ENCODE results near the gene TAF6.

The TAF6 gene

GRCh38 chr7:100119072-100119969 lies at the start of gene TAF6, which contains the start of gene CNPY4:
Gene TAF6 (minus strand): TSS chr7:100119358. CDS start chr7:100114209, 5,149 bp downstream.
Gene CNPY4 (plus strand): TSS chr7:100119634. CDS start chr7:100119745, 111 bp downstream.
- TF ChIP-seq, protein P1, sequence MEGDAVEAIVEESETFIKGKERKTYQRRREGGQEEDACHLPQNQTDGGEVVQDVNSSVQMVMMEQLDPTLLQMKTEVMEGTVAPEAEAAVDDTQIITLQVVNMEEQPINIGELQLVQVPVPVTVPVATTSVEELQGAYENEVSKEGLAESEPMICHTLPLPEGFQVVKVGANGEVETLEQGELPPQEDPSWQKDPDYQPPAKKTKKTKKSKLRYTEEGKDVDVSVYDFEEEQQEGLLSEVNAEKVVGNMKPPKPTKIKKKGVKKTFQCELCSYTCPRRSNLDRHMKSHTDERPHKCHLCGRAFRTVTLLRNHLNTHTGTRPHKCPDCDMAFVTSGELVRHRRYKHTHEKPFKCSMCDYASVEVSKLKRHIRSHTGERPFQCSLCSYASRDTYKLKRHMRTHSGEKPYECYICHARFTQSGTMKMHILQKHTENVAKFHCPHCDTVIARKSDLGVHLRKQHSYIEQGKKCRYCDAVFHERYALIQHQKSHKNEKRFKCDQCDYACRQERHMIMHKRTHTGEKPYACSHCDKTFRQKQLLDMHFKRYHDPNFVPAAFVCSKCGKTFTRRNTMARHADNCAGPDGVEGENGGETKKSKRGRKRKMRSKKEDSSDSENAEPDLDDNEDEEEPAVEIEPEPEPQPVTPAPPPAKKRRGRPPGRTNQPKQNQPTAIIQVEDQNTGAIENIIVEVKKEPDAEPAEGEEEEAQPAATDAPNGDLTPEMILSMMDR (IDR thresholded peaks at IDR 0.05; ENCODE audit: low read depth, low read length, missing control alignments), result no peak
- DNase-seq (ENCODE audit: low read depth), result peak; percentile 92
- peak within 1 kb of the TSS; percentile 81 for H3K4me3 ChIP-seq (ENCODE audit: low read depth, low read length)
- in situ Hi-C loops (cut with HindIII; ENCODE audit: low sequenced_read_pairs), result no loop called here

DNA sequence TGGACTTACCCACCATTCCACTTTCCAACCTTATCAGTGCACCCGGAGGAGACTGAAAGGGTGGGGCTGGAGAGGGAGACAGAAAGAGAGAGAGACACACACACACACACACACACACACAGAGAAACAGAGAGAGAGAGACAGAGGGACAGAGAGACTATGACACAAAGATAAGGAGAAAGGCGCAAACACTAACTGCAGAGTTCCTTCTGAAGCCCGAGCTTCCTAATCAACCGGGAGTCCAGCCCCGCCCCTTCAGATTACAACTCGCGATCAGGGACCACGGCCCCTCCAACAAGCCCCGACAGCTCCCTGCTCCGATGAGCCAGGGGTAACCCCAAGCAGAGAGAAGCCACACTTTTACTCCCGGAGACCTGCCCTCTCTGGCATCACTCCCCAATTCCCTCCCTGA lies 48.8 kb upstream of the TAF6 start:
- H3K4me3 ChIP-seq (ENCODE audit: low read depth, low read length), result peak overlapping the region; percentile 34
- TF ChIP-seq, protein P1 (IDR thresholded peaks at IDR 0.05; ENCODE audit: low read depth, low read length, missing control alignments), result no peak
- DNase-seq (ENCODE audit: low read depth), result no peak
- in situ Hi-C loops (cut with HindIII; ENCODE audit: low sequenced_read_pairs), result no loop called here

DNA sequence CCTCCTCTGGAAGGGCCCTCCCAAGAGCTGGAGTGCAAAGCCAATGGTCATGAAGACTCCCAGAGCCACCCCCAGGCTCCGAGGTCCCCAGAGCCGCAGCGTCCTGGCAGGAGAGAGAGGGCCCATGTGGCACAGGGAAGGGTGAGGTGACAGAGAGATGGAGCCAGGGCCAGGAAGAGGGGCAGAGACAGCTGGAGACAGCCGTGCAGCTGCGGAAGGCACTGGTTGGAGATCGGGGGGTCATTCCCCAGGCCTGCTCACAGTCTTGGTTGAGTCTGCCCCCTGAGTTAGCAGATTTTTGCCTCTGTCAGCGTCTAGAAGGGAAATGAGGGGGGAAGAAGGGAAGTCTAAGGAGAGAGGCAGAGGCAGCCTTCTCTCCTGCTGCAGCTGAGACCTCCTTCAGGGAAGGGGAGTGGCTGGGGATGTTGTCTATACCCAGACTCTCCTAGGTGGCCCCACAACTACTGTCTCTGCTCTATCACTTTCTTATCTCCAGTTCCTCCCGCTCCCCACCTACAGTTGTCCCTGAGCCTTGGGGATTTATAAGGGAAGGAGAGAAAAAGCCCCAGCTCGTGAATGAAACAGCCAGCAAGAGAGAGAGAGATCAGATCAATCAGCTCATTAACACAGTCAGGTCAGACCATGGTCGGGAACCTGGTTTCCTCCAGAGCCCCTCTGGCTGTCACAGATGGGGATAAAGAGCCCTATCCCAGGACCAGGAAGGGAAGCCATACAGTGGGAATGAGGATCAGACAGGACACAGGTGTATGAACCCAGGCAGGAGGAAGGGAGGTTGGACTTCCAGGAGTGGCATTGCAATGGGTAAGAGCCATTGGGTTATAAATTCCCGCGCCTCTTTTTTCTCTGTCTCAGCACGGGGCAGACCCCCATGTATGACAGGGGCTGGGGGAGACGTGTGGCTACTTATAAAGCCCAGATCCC lies 48.1 kb upstream of the TAF6 start:
- no peak for DNase-seq (ENCODE audit: low read depth)
- TF ChIP-seq, protein P1 (IDR thresholded peaks at IDR 0.05; ENCODE audit: low read depth, low read length, missing control alignments), result no peak
- H3K4me3 ChIP-seq (ENCODE audit: low read depth, low read length), result peak overlapping the region; percentile 34
- in situ Hi-C loops (cut with HindIII; ENCODE audit: low sequenced_read_pairs), result no loop called here

DNA sequence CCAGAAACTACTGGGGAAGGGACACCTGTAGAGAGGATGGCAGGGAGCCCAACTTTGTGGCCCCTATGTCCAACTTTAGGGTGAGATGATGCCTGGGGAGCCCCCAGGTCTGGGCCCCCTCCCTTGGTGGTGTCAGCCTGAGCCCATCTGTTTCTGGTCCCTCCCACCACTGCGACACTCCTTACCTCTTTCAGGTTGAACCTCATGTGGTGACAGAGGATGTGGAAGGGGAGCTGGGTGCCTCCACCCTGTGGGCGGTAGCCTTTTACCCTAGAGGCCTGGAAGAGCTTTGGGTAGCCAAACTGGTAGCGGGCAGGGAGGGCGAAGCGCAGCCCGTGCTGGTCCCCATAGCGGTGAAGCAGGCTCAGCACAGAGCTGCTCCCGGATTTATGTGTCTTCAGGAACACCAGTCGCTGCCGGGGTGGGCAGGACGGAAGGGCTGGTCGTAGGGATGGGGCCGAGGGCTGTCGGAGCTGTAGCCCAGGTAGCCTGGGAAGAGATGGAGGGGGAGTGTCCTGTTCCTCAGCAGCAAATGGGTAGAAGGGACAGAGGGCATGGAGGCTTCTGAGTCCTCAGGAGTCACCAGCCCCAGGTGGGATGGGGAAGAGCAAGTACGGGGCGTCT lies 47.3 kb upstream of the TAF6 start:
- in situ Hi-C loops (cut with HindIII; ENCODE audit: low sequenced_read_pairs), result no loop called here
- no peak overlapping the region for H3K4me3 ChIP-seq (ENCODE audit: low read depth, low read length)
- TF ChIP-seq, protein P1 (IDR thresholded peaks at IDR 0.05; ENCODE audit: low read depth, low read length, missing control alignments), result no peak
- DNase-seq (ENCODE audit: low read depth), result no peak

DNA sequence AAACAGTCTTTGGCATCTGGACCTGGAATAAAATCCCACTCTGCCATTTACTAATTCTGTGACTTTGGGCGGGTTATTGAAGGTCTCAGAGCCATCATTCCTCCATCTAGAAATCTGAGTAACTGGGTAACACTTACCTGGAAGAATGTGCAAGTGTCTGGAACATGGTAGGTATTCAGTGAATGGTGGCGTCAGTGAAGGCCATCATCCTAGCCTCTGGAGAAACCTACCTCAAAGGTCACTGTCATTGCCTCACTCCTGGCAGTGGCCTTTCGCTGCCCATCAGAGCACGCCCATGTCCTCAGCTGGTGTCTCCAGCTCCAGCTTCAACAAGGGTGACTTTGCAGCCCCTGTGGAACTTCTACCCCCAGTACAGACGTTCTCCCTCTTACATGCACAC lies 44.7 kb upstream of the TAF6 start:
- H3K4me3 ChIP-seq (ENCODE audit: low read depth, low read length), result no peak overlapping the region
- TF ChIP-seq, protein P1 (IDR thresholded peaks at IDR 0.05; ENCODE audit: low read depth, low read length, missing control alignments), result no peak
- DNase-seq (ENCODE audit: low read depth), result no peak
- in situ Hi-C loops (cut with HindIII; ENCODE audit: low sequenced_read_pairs), result no loop called here

Data from astrocyte of the cerebellum (primary cell).